ENCODE measurements around the gene RGSL1. TPM values are rescaled to one million over a fixed set of nuclear protein-coding genes. Genes with fewer than 3 reads are reported as not detected.
A peak's percentile ranks its signal among the peaks of the same experiment; 100 is the strongest.

The RGSL1 gene
- total and polyA plus RNA-seq, 9 of the 15 experiments (the other 6 are each of a cell fraction or from before 2014, with no cell fraction given), result 0.03 TPM; not detected in 8

GRCh38 chr1:182608845-182609610 lies 159.1 kb downstream of the RGSL1 start (continued):
- TF ChIP-seq ZNF639 (CRISPR knock-in tag; conservative IDR thresholded peaks at IDR 0.05 in 1 of 2, IDR thresholded peaks at IDR 0.05 in 1 of 2) (0 out of 4 replicates have a peak, but pooled peaks of 1 of the 2 experiments have one; percentile 50), ZKSCAN8 (CRISPR knock-in tag; IDR thresholded peaks at IDR 0.05) (peak; percentile 81; the same call in 1 of the 2 replicates), ZNF431 (CRISPR knock-in tag; IDR thresholded peaks at IDR 0.05) (no peak), ZNF175 (CRISPR knock-in tag; IDR thresholded peaks at IDR 0.05; ENCODE audit: low read depth) (0 out of 2 replicates have a peak, but pooled peaks have one; percentile 31), ZBTB9 (CRISPR knock-in tag; IDR thresholded peaks at IDR 0.05) (peak; percentile 23; the same call in 1 of the 2 replicates), ATF7 (IDR thresholded peaks at IDR 0.05) (0 out of 2 replicates have a peak, but pooled peaks have one; percentile 37), HNRNPUL1 (IDR thresholded peaks at IDR 0.05; ENCODE audit: low read length) (no peak), MAFG (tag; conservative IDR thresholded peaks at IDR 0.05) (no peak), RHOXF2B (CRISPR knock-in tag; conservative IDR thresholded peaks at IDR 0.05) (no peak), CEBPZ (IDR thresholded peaks at IDR 0.05; ENCODE audit: borderline replicate concordance, low read depth, low read length) (no peak), KHSRP (IDR thresholded peaks at IDR 0.05) (no peak), ZC3H11A (IDR thresholded peaks at IDR 0.05; ENCODE audit: low read depth, low read length) (no peak), GABPA (tag; conservative IDR thresholded peaks at IDR 0.05; ENCODE audit: low read depth) (peak; percentile 55; the same call in 1 of the 2 replicates), ELF1 (tag; IDR thresholded peaks at IDR 0.05) (peak; percentile 56; the same call in 1 of the 2 replicates), JUND (IDR thresholded peaks at IDR 0.05; ENCODE audit: borderline replicate concordance, low read depth, low read length) (no peak), JUND (tag; IDR thresholded peaks at IDR 0.05; ENCODE audit: borderline replicate concordance, low read depth, low read length) (0 out of 3 replicates have a peak, but pooled peaks have one; percentile 26), KLF1 (tag; IDR thresholded peaks at IDR 0.05) (no peak), SPI1 (IDR thresholded peaks at IDR 0.05; ENCODE audit: borderline replicate concordance, low read depth, low read length) (peak; percentile 44; the same call in 1 of the 2 replicates)
